Measurements from ENCODE around the gene NKX2-4. TPM values are rescaled to one million over a fixed set of nuclear protein-coding genes. Genes with fewer than 3 reads are reported as not detected.

Gene NKX2-4
- total and polyA plus RNA-seq, 10 of the 15 experiments (the other 5 are each of a cell fraction or from before 2014, with no cell fraction given) = not detected

DNA sequence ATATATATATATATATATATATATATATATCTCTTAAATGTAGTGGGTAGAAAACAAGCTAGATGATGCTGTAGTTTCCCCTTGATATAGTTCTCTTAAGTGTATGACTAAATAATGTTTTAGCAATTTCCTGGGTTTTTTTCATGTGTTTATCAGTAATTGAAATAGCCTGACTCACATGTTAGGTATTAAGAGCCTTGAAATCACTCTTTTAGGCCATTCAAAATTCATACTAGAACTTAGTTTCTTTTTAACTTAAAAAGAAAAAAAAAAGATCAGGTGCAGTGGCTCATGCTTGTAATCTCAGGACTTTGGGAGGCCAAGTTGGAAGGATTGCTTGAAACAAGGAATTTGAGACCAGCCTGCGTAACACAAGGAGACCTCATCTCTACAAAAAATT is 44.1 kb downstream of the NKX2-4 start:
- in situ Hi-C loops (cut with MboI) = no loop called here
- DNase-seq (ENCODE audit: low read depth, low spot score) (no peak), ATAC-seq (no peak), FAIRE-seq (no peak)
- Histone ChIP-seq H3K4me2 (ENCODE audit: control insufficient read depth, insufficient read depth) (no peak overlapping the region), H3K9ac (ENCODE audit: control insufficient read depth, insufficient read depth, low read length) (no peak overlapping the region), H3K4me1 (ENCODE audit: control insufficient read depth, insufficient read depth, low read length) (no peaks in the 10 kb centered on the region), H3K27me3 (replicated peaks in 1 of 2; ENCODE audit: control insufficient read depth in 2 of 2, insufficient read depth in 2 of 2, low read length in 1 of 2) (no peaks in the 10 kb centered on the region), H3K9me3 (replicated peaks; ENCODE audit: control insufficient read depth, insufficient read depth, low read length) (no peaks in the 10 kb centered on the region), H3K36me3 (ENCODE audit: control insufficient read depth in 2 of 2, insufficient read depth in 2 of 2, low read length in 1 of 2) (peaks cover 0 to 26% of the 10 kb centered on the region in 2 experiments; a peak in 2 of 4 replicates), H4K20me1 (ENCODE audit: control insufficient read depth, insufficient read depth) (no peaks in the 10 kb centered on the region), H3K79me2 (ENCODE audit: control insufficient read depth, insufficient read depth, low read length) (no peaks in the 10 kb centered on the region), H2AFZ (ENCODE audit: control insufficient read depth, low read depth, low read length) (no peak overlapping the region), H3K27ac (ENCODE audit: control insufficient read depth, insufficient read depth) (no peak overlapping the region), H3K4me3 (no peak overlapping the region)
- TF ChIP-seq YY1 (IDR thresholded peaks at IDR 0.05; ENCODE audit: low read depth, low read length) (no peak), RELA (IDR thresholded peaks at IDR 0.05; ENCODE audit: borderline replicate concordance, partially characterized antibody) (no peak), TBL1XR1 (IDR thresholded peaks at IDR 0.05; ENCODE audit: low read depth, low read length) (no peak), SUZ12 (IDR thresholded peaks at IDR 0.05; ENCODE audit: unreplicated experiment) (no peak), NRF1 (conservative IDR thresholded peaks at IDR 0.05; ENCODE audit: low read depth, low read length) (no peak), ZNF207 (IDR thresholded peaks at IDR 0.05; ENCODE audit: borderline replicate concordance) (no peak), HCFC1 (IDR thresholded peaks at IDR 0.05; ENCODE audit: low read length) (no peak), MEF2A (IDR thresholded peaks at IDR 0.05; ENCODE audit: insufficient read depth, low read depth, low read length) (no peak), SRF (IDR thresholded peaks at IDR 0.05; ENCODE audit: low read depth in 2 of 2, low read length in 2 of 2) (no peak), EZH2 (IDR thresholded peaks at IDR 0.05; ENCODE audit: borderline replicate concordance, control insufficient read depth, low read depth, low read length) (no peak)
- intact Hi-C loops (cut with micrococcal nuclease; ENCODE audit: unreplicated experiment) = no loop called here
- ChIA-PET SMC1A (ENCODE audit: uncharacterized antibody, unreplicated experiment) (interaction anchor here (1.0 to 1.7 kb wide), 4 partner anchors 12 to 150 kb away, joined by 3 to 7 read pairs (median 4); partner anchors contain the start of gene XRN2), POLR2A (interaction anchor here (0.6 kb wide), 1 partner anchor 106 kb away, joined by 3 read pairs; no protein-coding TSS in a partner anchor), RAD21 (ENCODE audit: unreplicated experiment) (interaction anchor here (1.3 to 1.5 kb wide), 2 partner anchors 12 to 152 kb away, joined by 3 to 4 read pairs; no protein-coding TSS in a partner anchor), CTCF (interaction anchor here (0.6 to 1.4 kb wide), 5 partner anchors 16 to 493 kb away, joined by 3 to 4 read pairs (median 3); no protein-coding TSS in a partner anchor)
- BruUV-seq (replicated peaks) = no TSS peak
- 93% methylated on average over 1 of the region's 1 CpG for WGBS (ENCODE audit: insufficient coverage, insufficient replicate concordance, low lambda C conversion rate, missing lambda C conversion rate)

All from GM12878 (cell line).